K562 (cell line): ENCODE measurements around the gene FAM234A. TPM values are rescaled to one million over a fixed set of nuclear protein-coding genes. Genes with fewer than 3 reads are reported as not detected.

Experiments used
- ARNT ChIP-seq, 2 experiments: fragments of 450-650 bp; IDR thresholded peaks; 2 replicates each; pipeline ENCODE4 v1.6.1; 2016; ENCODE audit warnings: mild to moderate bottlenecking in 1 of 2
- BACH1 ChIP-seq: fragments of 200-800 bp; sonication (Bioruptor generic); IDR thresholded peaks from 2 replicates; pipeline ENCODE4 v1.6.1; 2016; ENCODE audit warnings: missing genetic modification characterization, missing compliant biosample characterization
- CBX8 ChIP-seq: fragments of 200-600 bp; sonication (generic); IDR thresholded peaks from 2 replicates; pipeline ENCODE4 v1.6.1; 2012; ENCODE audit warnings: borderline replicate concordance, mixed run types, low read depth, mild to moderate bottlenecking, moderate library complexity, mixed read lengths, low read length, control low read depth, inconsistent platforms; ENCODE audit not compliant: poor library complexity, severe bottlenecking; ENCODE audit errors: extremely low read depth
- FUS ChIP-seq: fragments of 200-400 bp; formaldehyde crosslinking; optimal IDR thresholded peaks from 2 replicates; pipeline ENCODE3; 2017; ENCODE audit warnings: low read depth, low read length
- KLF13 ChIP-seq: fragments of 450-650 bp; IDR thresholded peaks from 2 replicates; pipeline ENCODE4 v1.6.1; 2016; ENCODE audit warnings: missing genetic modification characterization, low read depth, mild to moderate bottlenecking, missing compliant biosample characterization, moderate library complexity, borderline replicate concordance
- MEIS2 ChIP-seq: fragments of 450-650 bp; IDR thresholded peaks from 2 replicates; pipeline ENCODE4 v1.6.1; 2014; ENCODE audit warnings: mild to moderate bottlenecking; ENCODE audit not compliant: partially characterized antibody
- RBM15 ChIP-seq: fragments of 200-400 bp; formaldehyde crosslinking; IDR thresholded peaks from 2 replicates; pipeline ENCODE4 v1.6.1; 2018; ENCODE audit warnings: mild to moderate bottlenecking, low read length, moderate library complexity; ENCODE audit not compliant: insufficient read depth
- RFX7 ChIP-seq: fragments of 250-450 bp; sonication (Bioruptor Pico); IDR thresholded peaks from 2 replicates; pipeline ENCODE4 v1.5.1; 2021; ENCODE audit warnings: mild to moderate bottlenecking
- SREBF2 ChIP-seq: sonication (generic); formaldehyde crosslinking; IDR thresholded peaks from 2 replicates; pipeline ENCODE4 v1.4.0; 2020; ENCODE audit warnings: mild to moderate bottlenecking, missing genetic modification reagents
- ZNF644 ChIP-seq: fragments of 200-800 bp; sonication (Bioruptor generic); IDR thresholded peaks from 2 replicates; pipeline ENCODE4 v1.6.1; 2016; ENCODE audit warnings: low read depth, missing genetic modification characterization, missing compliant biosample characterization
- ZNF830 ChIP-seq: fragments of 250-450 bp; sonication (Bioruptor Pico); IDR thresholded peaks from 2 replicates; pipeline ENCODE4 v1.5.0; 2021; ENCODE audit warnings: mild to moderate bottlenecking
- ZSCAN32 ChIP-seq: fragments of 450-650 bp; formaldehyde crosslinking; IDR thresholded peaks from 2 replicates; pipeline ENCODE4 v1.4.0; 2020; ENCODE audit warnings: mild to moderate bottlenecking, moderate library complexity
- polyA plus RNA-seq, 8 experiments: library from polyadenylated mRNA; depleted of rRNA in 4 of 8; stranded (reverse) in 5 of 8; unstranded in 3 of 8; fragments of >200 nt; fragmentation: Nextera tagmentation in 2 of 8; fragmentation: Illumina TruSeq in 1 of 8; extraction: Ambion mirVana in 2 of 8; extraction: Trizol in 1 of 8; gene quantifications; 2 replicates each; pipeline versions ENCODE4 v1.2.1 to v1.2.3, GENCODE V29; 2011 to 2014; ENCODE audit warnings: inconsistent platforms in 1 of 8, missing spikeins in 1 of 8
- total RNA-seq, 7 experiments: library from RNA; depleted of rRNA in 6 of 7; stranded (reverse); fragments of >200 nt in 6 of 7; fragmentation: Illumina TruSeq in 2 of 7; extraction: Trizol in 2 of 7; gene quantifications; 2 replicates each; pipeline versions ENCODE4 v1.2.1 to v1.2.3, GENCODE V29; 2011 to 2021; ENCODE audit warnings: low replicate concordance in 1 of 7
- TF ChIP-seq, protein P1 (sequence below): fragments of 450-650 bp; IDR thresholded peaks from 2 replicates; pipeline ENCODE4 v1.6.1; 2017; ENCODE audit warnings: antibody characterized with exemption, mild to moderate bottlenecking
- TF ChIP-seq, protein P2 (sequence below), 2 experiments: fragments of 250-450 bp in 1 of 2; fragments of 450-650 bp in 1 of 2; sonication (Bioruptor Pico) in 1 of 2; IDR thresholded peaks; 2 replicates each; pipeline versions ENCODE4 v1.6.1 to v1.8.0; 2016 to 2021; ENCODE audit warnings: mild to moderate bottlenecking in 2 of 2, moderate library complexity in 2 of 2, missing compliant biosample characterization in 1 of 2, missing genetic modification characterization in 1 of 2
- TF ChIP-seq, protein P3 (sequence below): fragments of 250-450 bp; sonication (Bioruptor Pico); IDR thresholded peaks from 2 replicates; pipeline ENCODE4 v1.5.0; 2020; ENCODE audit warnings: mild to moderate bottlenecking
- TF ChIP-seq, protein P4 (sequence below), 2 experiments: fragments of 450-650 bp in 1 of 2; IDR thresholded peaks; 2 replicates each; pipeline ENCODE4 v1.6.1; 2011 to 2017; ENCODE audit warnings: low read depth in 2 of 2, antibody characterized with exemption in 1 of 2, borderline replicate concordance in 1 of 2, low read length in 1 of 2, mild to moderate bottlenecking in 1 of 2, mixed read lengths in 1 of 2; ENCODE audit not compliant: control insufficient read depth in 1 of 2

FAM234A gene
- total and polyA plus RNA-seq, 9 of the 15 experiments (the other 6 are each of a cell fraction or from before 2014, with no cell fraction given) = 1.0 to 47.9 (median 15.0) TPM

DNA sequence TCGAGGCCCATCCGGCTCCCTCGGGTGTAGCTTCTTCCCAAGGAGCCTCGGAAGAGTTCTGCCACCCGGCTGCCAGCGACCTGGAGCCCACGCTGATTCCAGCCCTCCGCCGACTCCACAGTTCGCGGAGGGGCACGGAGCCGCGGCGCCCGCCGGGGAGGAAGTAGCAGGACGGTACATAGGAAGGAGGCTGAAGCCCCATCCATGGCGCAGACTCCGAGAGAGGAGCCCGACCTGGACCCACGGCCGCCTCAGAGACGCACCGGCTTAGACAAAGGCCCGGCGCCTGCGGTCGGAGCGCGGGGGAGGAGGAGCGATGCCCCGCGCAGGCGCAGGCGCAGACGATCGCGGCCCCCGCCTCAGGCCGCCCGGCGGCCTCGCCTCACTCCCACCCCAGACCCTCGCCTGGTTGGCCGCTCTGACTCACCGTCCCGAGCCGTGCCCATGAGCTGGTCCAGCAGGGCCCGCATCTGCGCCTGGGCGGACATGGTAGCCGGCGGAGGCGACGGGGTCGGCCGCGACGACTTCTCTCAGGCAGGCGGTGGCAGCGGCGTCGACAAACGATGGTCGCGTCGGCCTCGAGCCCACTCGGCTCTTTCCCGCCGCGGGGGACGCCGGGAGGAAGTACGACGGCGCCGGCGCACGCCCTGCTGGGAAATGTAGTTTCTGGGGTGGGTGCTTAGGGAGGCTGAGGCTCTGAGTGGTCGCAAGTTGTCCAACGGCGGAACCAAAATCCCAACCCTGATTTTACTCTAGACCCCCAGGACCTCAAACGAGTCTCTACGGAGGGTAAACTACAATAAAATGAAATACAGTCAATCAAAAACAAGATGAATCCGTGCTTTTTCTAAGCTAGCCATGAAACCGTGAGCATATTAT is 5.5 kb upstream of the FAM234A start, which contains the start of gene LUC7L (continued):
- TF ChIP-seq, protein P1, sequence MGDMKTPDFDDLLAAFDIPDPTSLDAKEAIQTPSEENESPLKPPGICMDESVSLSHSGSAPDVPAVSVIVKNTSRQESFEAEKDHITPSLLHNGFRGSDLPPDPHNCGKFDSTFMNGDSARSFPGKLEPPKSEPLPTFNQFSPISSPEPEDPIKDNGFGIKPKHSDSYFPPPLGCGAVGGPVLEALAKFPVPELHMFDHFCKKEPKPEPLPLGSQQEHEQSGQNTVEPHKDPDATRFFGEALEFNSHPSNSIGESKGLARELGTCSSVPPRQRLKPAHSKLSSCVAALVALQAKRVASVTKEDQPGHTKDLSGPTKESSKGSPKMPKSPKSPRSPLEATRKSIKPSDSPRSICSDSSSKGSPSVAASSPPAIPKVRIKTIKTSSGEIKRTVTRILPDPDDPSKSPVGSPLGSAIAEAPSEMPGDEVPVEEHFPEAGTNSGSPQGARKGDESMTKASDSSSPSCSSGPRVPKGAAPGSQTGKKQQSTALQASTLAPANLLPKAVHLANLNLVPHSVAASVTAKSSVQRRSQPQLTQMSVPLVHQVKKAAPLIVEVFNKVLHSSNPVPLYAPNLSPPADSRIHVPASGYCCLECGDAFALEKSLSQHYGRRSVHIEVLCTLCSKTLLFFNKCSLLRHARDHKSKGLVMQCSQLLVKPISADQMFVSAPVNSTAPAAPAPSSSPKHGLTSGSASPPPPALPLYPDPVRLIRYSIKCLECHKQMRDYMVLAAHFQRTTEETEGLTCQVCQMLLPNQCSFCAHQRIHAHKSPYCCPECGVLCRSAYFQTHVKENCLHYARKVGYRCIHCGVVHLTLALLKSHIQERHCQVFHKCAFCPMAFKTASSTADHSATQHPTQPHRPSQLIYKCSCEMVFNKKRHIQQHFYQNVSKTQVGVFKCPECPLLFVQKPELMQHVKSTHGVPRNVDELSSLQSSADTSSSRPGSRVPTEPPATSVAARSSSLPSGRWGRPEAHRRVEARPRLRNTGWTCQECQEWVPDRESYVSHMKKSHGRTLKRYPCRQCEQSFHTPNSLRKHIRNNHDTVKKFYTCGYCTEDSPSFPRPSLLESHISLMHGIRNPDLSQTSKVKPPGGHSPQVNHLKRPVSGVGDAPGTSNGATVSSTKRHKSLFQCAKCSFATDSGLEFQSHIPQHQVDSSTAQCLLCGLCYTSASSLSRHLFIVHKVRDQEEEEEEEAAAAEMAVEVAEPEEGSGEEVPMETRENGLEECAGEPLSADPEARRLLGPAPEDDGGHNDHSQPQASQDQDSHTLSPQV = peak; percentile 96
- no peak for TF ChIP-seq RBM15
- TF ChIP-seq, protein P2, sequence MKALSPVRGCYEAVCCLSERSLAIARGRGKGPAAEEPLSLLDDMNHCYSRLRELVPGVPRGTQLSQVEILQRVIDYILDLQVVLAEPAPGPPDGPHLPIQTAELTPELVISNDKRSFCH (CRISPR knock-in tag; IDR thresholded peaks at IDR 0.05) = no peak
- TF ChIP-seq, protein P2 (tag; IDR thresholded peaks at IDR 0.05) = peak; percentile 93
- TF ChIP-seq CBX8 = no peak
- TF ChIP-seq SREBF2 (CRISPR knock-in tag) = no peak
- TF ChIP-seq ARNT (IDR thresholded peaks at IDR 0.05) = no peak
- TF ChIP-seq MEIS2 = peak; percentile 75
- peak; percentile 73; the same call in 1 of the 2 replicates for TF ChIP-seq ZNF830
- peak; percentile 88; the same call in 1 of the 2 replicates for TF ChIP-seq ZNF644 (tag)
- TF ChIP-seq, protein P3, sequence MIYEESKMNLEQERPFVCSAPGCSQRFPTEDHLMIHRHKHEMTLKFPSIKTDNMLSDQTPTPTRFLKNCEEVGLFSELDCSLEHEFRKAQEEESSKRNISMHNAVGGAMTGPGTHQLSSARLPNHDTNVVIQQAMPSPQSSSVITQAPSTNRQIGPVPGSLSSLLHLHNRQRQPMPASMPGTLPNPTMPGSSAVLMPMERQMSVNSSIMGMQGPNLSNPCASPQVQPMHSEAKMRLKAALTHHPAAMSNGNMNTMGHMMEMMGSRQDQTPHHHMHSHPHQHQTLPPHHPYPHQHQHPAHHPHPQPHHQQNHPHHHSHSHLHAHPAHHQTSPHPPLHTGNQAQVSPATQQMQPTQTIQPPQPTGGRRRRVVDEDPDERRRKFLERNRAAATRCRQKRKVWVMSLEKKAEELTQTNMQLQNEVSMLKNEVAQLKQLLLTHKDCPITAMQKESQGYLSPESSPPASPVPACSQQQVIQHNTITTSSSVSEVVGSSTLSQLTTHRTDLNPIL (CRISPR knock-in tag) = no peak
- TF ChIP-seq BACH1 = no peak; the same call in 1 of the 2 replicates
- no peak for TF ChIP-seq RFX7 (CRISPR knock-in tag)
- 0 out of 2 replicates have a peak, but pooled peaks have one; percentile 52 for TF ChIP-seq KLF13
- TF ChIP-seq FUS = no peak
- TF ChIP-seq ZSCAN32 (CRISPR knock-in tag) = no peak
- TF ChIP-seq, protein P4, sequence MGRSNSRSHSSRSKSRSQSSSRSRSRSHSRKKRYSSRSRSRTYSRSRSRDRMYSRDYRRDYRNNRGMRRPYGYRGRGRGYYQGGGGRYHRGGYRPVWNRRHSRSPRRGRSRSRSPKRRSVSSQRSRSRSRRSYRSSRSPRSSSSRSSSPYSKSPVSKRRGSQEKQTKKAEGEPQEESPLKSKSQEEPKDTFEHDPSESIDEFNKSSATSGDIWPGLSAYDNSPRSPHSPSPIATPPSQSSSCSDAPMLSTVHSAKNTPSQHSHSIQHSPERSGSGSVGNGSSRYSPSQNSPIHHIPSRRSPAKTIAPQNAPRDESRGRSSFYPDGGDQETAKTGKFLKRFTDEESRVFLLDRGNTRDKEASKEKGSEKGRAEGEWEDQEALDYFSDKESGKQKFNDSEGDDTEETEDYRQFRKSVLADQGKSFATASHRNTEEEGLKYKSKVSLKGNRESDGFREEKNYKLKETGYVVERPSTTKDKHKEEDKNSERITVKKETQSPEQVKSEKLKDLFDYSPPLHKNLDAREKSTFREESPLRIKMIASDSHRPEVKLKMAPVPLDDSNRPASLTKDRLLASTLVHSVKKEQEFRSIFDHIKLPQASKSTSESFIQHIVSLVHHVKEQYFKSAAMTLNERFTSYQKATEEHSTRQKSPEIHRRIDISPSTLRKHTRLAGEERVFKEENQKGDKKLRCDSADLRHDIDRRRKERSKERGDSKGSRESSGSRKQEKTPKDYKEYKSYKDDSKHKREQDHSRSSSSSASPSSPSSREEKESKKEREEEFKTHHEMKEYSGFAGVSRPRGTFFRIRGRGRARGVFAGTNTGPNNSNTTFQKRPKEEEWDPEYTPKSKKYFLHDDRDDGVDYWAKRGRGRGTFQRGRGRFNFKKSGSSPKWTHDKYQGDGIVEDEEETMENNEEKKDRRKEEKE (IDR thresholded peaks at IDR 0.05; ENCODE audit: borderline replicate concordance in 1 of 2, control insufficient read depth in 1 of 2, low read depth in 2 of 2, low read length in 1 of 2) = no peak
